Measurements from ENCODE around the gene NFATC2.
"Not testable (repeated sequence)": the region's sequence is repeated elsewhere in the genome, so short reads cannot be mapped to it uniquely, and the experiment has no call there.

- not testable (repeated sequence) for TF ChIP-seq EP300, CTCF, POLR2AphosphoS5, POLR2A (IDR thresholded peaks at IDR 0.05)
Measured at GRCh38 chr20:51568533-51568932, 26.0 kb upstream of the NFATC2 start.
